Measurements from ENCODE around the gene RNF217. TPM values are rescaled to one million over a fixed set of nuclear protein-coding genes. Genes with fewer than 3 reads are reported as not detected.

RNF217 gene
- total and polyA plus RNA-seq, 10 of the 15 experiments (the other 5 are each of a cell fraction or from before 2014, with no cell fraction given), result under 0.01 to 11.7 (median 0.04) TPM; not detected in 3

GRCh38 chr6:124978451-124979293, 16.4 kb downstream of the RNF217 start (continued):
- TF ChIP-seq PAX8 (IDR thresholded peaks at IDR 0.05), result no peak
- no peak for TF ChIP-seq SUPT20H (IDR thresholded peaks at IDR 0.05; ENCODE audit: borderline replicate concordance, control insufficient read depth, low read depth, low read length)
- no peak for TF ChIP-seq SMC3 (IDR thresholded peaks at IDR 0.05; ENCODE audit: borderline replicate concordance, low read length)
- TF ChIP-seq CEBPZ (IDR thresholded peaks at IDR 0.05; ENCODE audit: low read depth, low read length), result no peak
- TF ChIP-seq PAX5 (IDR thresholded peaks at IDR 0.05; ENCODE audit: borderline replicate concordance, low read depth, low read length), result no peak

GRCh38 chr6:124979294-124979678, 17.0 kb downstream of the RNF217 start:
- TF ChIP-seq POU2F2 (IDR thresholded peaks at IDR 0.05; ENCODE audit: borderline replicate concordance, low read depth, low read length) (no peak), NFYB (IDR thresholded peaks at IDR 0.05; ENCODE audit: insufficient read depth, low read depth, low read length) (no peak), JUNB (IDR thresholded peaks at IDR 0.05) (no peak), NR2C2 (IDR thresholded peaks at IDR 0.05; ENCODE audit: borderline replicate concordance, control insufficient read depth, insufficient read length, low read depth) (no peak), PRDM15 (CRISPR knock-in tag; IDR thresholded peaks at IDR 0.05) (no peak)
- in situ Hi-C loops (cut with MboI), result no loop called here

More at GRCh38 chr6:124979294-124979678, 17.0 kb downstream of the RNF217 start:
- FAIRE-seq (no peak), ATAC-seq (no peak), DNase-seq (ENCODE audit: low read depth, low spot score) (no peak)
- H3K4me3 ChIP-seq, result no peak overlapping the region
- ChIA-PET SMC1A (ENCODE audit: uncharacterized antibody, unreplicated experiment) (interaction anchor here (2.1 kb wide), 1 partner anchor 11 kb away, joined by 4 read pairs; no protein-coding TSS in a partner anchor), RAD21 (ENCODE audit: unreplicated experiment) (no interaction called here), POLR2A (no interaction called here), CTCF (no interaction called here)
- H3K4me1 ChIP-seq (ENCODE audit: control insufficient read depth, insufficient read depth, low read length), result no peaks in the 10 kb centered on the region
- no peaks in the 10 kb centered on the region for H4K20me1 ChIP-seq (ENCODE audit: control insufficient read depth, insufficient read depth)
- H3K27me3 ChIP-seq (replicated peaks in 1 of 2; ENCODE audit: control insufficient read depth in 2 of 2, insufficient read depth in 2 of 2, low read length in 1 of 2), result no peaks in the 10 kb centered on the region
- no peak overlapping the region for H3K4me2 ChIP-seq (ENCODE audit: control insufficient read depth, insufficient read depth)
- WGBS (ENCODE audit: insufficient coverage, insufficient replicate concordance, low lambda C conversion rate, missing lambda C conversion rate), result 71% methylated on average over 4 of the region's 4 CpGs
- H3K9ac ChIP-seq (ENCODE audit: control insufficient read depth, insufficient read depth, low read length), result no peak overlapping the region
- no TSS peak for BruUV-seq (replicated peaks)
- no peak overlapping the region for H2AFZ ChIP-seq (ENCODE audit: control insufficient read depth, low read depth, low read length)
- intact Hi-C loops (cut with micrococcal nuclease; ENCODE audit: unreplicated experiment), result no loop called here
- no peaks in the 10 kb centered on the region; the same call in 2 of the 3 replicates for H3K9me3 ChIP-seq (replicated peaks; ENCODE audit: control insufficient read depth, insufficient read depth, low read length)
- H3K79me2 ChIP-seq (ENCODE audit: control insufficient read depth, insufficient read depth, low read length), result no peaks in the 10 kb centered on the region
- no peaks in the 10 kb centered on the region for H3K36me3 ChIP-seq (ENCODE audit: control insufficient read depth in 2 of 2, insufficient read depth in 2 of 2, low read length in 1 of 2)
- no peak overlapping the region for H3K27ac ChIP-seq (ENCODE audit: control insufficient read depth, insufficient read depth)
